Panc1 (cell line): ENCODE measurements around the gene WSCD2. TPM values are rescaled to one million over a fixed set of nuclear protein-coding genes. Genes with fewer than 3 reads are reported as not detected.

Source experiments
- ATAC-seq: fragments of 200-7000 bp; cut with Tn5 transposase; 2 replicates; pipeline ENCODE4 v1.9.1; 2020; ENCODE audit warnings: mild to moderate bottlenecking, moderate library complexity
- BruUV-seq: library from RNA; stranded (reverse); fragments of 400-500 nt; replicated peaks from 2 replicates; lab custom pipeline; 2021; lab: Mats Ljungman, UMichigan
- CTCF ChIA-PET: fragments of 300-600 bp; sonication (Branson Sonifier 250); formaldehyde crosslinking; loops from one replicate; lab custom pipeline; 2022; ENCODE audit warnings: antibody characterized with exemption; lab: Charles Lee
- POLR2A ChIA-PET: fragments of 300-600 bp; sonication (Branson Sonifier 250); formaldehyde crosslinking; loops from one replicate; lab custom pipeline; 2022; ENCODE audit warnings: antibody characterized with exemption; lab: Charles Lee
- DNase-seq: peaks from one replicate; pipeline ENCODE4 v3.0.0-alpha.2; 2010; ENCODE audit warnings: low read depth, low spot score
- H3K27ac ChIP-seq: 2 replicates; pipeline ENCODE4 v1.5.1; 2011; ENCODE audit warnings: mild to moderate bottlenecking, low read length, inconsistent platforms
- H3K27me3 ChIP-seq: fragments of 200-500 bp; sonication (Bioruptor generic); 2 replicates; pipeline ENCODE4 v1.6.0; 2014; ENCODE audit warnings: low read length, inconsistent platforms; ENCODE audit not compliant: control insufficient read depth, insufficient read depth
- H3K36me3 ChIP-seq: fragments of 200-500 bp; sonication (Bioruptor generic); 2 replicates; pipeline ENCODE4 v1.5.1; 2014; ENCODE audit warnings: inconsistent platforms, mild to moderate bottlenecking, low read length, moderate library complexity; ENCODE audit not compliant: control insufficient read depth, insufficient read depth
- H3K4me1 ChIP-seq: 2 replicates; pipeline ENCODE4 v1.5.1; 2011; ENCODE audit warnings: inconsistent platforms, mild to moderate bottlenecking, low read length, moderate library complexity; ENCODE audit not compliant: control insufficient read depth, insufficient read depth
- H3K4me3 ChIP-seq, 2 experiments: 2 replicates each; pipeline ENCODE4 v1.5.1; 2011 to 2012; ENCODE audit warnings: low read depth in 2 of 2, low read length in 2 of 2, mild to moderate bottlenecking in 2 of 2, inconsistent platforms in 1 of 2, moderate library complexity in 1 of 2
- H3K9me3 ChIP-seq: fragments of 200-500 bp; sonication (Bioruptor generic); 2 replicates; pipeline ENCODE4 v1.5.1; 2014; ENCODE audit warnings: low read depth, mild to moderate bottlenecking, inconsistent platforms, low read length, moderate library complexity; ENCODE audit not compliant: control insufficient read depth, insufficient read depth
- POLR2AphosphoS5 ChIP-seq: IDR thresholded peaks from 2 replicates; pipeline ENCODE4 v1.6.1; 2012; ENCODE audit warnings: mild to moderate bottlenecking, low read depth, low read length, moderate library complexity
- SIN3A ChIP-seq: IDR thresholded peaks from 2 replicates; pipeline ENCODE4 v1.6.1; 2012; ENCODE audit warnings: low read depth, mild to moderate bottlenecking, low read length, moderate library complexity, borderline replicate concordance; ENCODE audit not compliant: insufficient read depth
- TCF7L2 ChIP-seq: IDR thresholded peaks from 2 replicates; pipeline ENCODE4 v1.6.1; 2011; ENCODE audit warnings: mild to moderate bottlenecking, low read depth, low read length, inconsistent platforms
- in situ Hi-C: cut with HindIII; loops from 2 replicates; pipeline ENCODE4 v1.10.0; 2016; ENCODE audit warnings: low sequenced_read_pairs, low pct_unique_long_range_greater_than_20kb
- intact Hi-C: fragments of 100-400 bp; cut with micrococcal nuclease; formaldehyde crosslinking; loops from one replicate; pipeline ENCODE4 v1.10.0; 2022; ENCODE audit not compliant: unreplicated experiment
- total RNA-seq: library from RNA; stranded (reverse); gene quantifications from one replicate; pipeline ENCODE4 v1.2.1, GENCODE V29; 2021; ENCODE audit not compliant: unreplicated experiment
- TF ChIP-seq, protein P1 (sequence below): fragments of 450-650 bp; IDR thresholded peaks from 2 replicates; pipeline ENCODE4 v1.5.1; 2017; ENCODE audit warnings: mild to moderate bottlenecking
- TF ChIP-seq, protein P2 (sequence below), 2 experiments: IDR thresholded peaks; 2 replicates each; pipeline ENCODE4 v1.6.1; 2011 to 2012; ENCODE audit warnings: low read depth in 2 of 2, control low read depth in 1 of 2, low read length in 1 of 2, mild to moderate bottlenecking in 1 of 2, moderate library complexity in 1 of 2; ENCODE audit not compliant: insufficient read depth in 1 of 2

Gene WSCD2
- total RNA-seq, 1 experiment from 2014 or later, result 0.64 TPM

- H3K4me1 ChIP-seq, result no peaks in the 10 kb centered on the region
- POLR2A ChIA-PET, result interaction anchor here (0.7 kb wide), 1 partner anchor 17 kb away, joined by 3 read pairs; no protein-coding TSS in a partner anchor
- BruUV-seq, result no TSS peak
- intact Hi-C loops, result no loop called here
- no peak for DNase-seq
- 0 out of 2 replicates have a peak, but pooled peaks cover under 1% of the 10 kb centered on the region for H3K27me3 ChIP-seq
- in situ Hi-C loops, result no loop called here
- H3K27ac ChIP-seq, result no peak overlapping the region
- CTCF ChIA-PET, result no interaction called here
- no peaks in the 10 kb centered on the region for H3K9me3 ChIP-seq
- H3K36me3 ChIP-seq, result no peaks in the 10 kb centered on the region
- ATAC-seq, result no peak
- no peak overlapping the region for H3K4me3 ChIP-seq
- TF ChIP-seq, protein P1, sequence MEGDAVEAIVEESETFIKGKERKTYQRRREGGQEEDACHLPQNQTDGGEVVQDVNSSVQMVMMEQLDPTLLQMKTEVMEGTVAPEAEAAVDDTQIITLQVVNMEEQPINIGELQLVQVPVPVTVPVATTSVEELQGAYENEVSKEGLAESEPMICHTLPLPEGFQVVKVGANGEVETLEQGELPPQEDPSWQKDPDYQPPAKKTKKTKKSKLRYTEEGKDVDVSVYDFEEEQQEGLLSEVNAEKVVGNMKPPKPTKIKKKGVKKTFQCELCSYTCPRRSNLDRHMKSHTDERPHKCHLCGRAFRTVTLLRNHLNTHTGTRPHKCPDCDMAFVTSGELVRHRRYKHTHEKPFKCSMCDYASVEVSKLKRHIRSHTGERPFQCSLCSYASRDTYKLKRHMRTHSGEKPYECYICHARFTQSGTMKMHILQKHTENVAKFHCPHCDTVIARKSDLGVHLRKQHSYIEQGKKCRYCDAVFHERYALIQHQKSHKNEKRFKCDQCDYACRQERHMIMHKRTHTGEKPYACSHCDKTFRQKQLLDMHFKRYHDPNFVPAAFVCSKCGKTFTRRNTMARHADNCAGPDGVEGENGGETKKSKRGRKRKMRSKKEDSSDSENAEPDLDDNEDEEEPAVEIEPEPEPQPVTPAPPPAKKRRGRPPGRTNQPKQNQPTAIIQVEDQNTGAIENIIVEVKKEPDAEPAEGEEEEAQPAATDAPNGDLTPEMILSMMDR, result no peak
- TF ChIP-seq SIN3A (no peak), TCF7L2 (no peak), POLR2AphosphoS5 (no peak)
- TF ChIP-seq, protein P2, sequence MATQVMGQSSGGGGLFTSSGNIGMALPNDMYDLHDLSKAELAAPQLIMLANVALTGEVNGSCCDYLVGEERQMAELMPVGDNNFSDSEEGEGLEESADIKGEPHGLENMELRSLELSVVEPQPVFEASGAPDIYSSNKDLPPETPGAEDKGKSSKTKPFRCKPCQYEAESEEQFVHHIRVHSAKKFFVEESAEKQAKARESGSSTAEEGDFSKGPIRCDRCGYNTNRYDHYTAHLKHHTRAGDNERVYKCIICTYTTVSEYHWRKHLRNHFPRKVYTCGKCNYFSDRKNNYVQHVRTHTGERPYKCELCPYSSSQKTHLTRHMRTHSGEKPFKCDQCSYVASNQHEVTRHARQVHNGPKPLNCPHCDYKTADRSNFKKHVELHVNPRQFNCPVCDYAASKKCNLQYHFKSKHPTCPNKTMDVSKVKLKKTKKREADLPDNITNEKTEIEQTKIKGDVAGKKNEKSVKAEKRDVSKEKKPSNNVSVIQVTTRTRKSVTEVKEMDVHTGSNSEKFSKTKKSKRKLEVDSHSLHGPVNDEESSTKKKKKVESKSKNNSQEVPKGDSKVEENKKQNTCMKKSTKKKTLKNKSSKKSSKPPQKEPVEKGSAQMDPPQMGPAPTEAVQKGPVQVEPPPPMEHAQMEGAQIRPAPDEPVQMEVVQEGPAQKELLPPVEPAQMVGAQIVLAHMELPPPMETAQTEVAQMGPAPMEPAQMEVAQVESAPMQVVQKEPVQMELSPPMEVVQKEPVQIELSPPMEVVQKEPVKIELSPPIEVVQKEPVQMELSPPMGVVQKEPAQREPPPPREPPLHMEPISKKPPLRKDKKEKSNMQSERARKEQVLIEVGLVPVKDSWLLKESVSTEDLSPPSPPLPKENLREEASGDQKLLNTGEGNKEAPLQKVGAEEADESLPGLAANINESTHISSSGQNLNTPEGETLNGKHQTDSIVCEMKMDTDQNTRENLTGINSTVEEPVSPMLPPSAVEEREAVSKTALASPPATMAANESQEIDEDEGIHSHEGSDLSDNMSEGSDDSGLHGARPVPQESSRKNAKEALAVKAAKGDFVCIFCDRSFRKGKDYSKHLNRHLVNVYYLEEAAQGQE (IDR thresholded peaks at IDR 0.05; ENCODE audit: insufficient read depth in 1 of 2, low read depth in 2 of 2, low read length in 1 of 2), result no peak
Observed at GRCh38 chr12:108299516-108299915, 170.4 kb downstream of the WSCD2 start.

Other genes with a start within 250 kb of the WSCD2 start
- gene CMKLR1, start 210.0 kb downstream of the WSCD2 start, total RNA-seq, result 0.03 TPM